Activated naive CD4-positive, alpha-beta T cell (primary cell): ENCODE data around the gene PTPRD.

ENCODE experiments used
- DNase-seq, 4 experiments: peaks; one replicate each; lab custom pipeline; 2025; lab: John Stamatoyannopoulos, UW

The PTPRD gene

GRCh38 chr9:8382777-8383527 is 2229.8 kb downstream of the PTPRD start:
- DNase-seq = no peak

DNA sequence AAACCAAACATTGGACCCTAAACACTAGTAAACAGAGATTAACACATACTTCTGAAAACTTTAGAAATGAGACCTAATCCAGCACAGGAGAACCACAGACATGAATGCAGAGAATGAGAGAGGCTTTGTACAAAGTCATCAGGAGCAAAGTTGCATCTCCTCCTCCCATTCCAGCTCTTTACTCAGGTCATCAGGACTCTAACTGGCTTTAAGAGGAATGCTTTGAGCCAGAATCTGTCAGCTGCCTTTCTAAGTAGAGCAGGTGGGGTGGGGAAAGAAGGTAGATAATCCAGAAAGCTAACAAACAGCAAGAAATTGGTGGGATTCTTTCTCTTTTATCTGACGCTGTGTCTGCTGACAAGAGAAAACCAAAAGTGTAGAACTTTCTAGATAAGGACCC is 2230.5 kb downstream of the PTPRD start:
- DNase-seq = no peak

DNA sequence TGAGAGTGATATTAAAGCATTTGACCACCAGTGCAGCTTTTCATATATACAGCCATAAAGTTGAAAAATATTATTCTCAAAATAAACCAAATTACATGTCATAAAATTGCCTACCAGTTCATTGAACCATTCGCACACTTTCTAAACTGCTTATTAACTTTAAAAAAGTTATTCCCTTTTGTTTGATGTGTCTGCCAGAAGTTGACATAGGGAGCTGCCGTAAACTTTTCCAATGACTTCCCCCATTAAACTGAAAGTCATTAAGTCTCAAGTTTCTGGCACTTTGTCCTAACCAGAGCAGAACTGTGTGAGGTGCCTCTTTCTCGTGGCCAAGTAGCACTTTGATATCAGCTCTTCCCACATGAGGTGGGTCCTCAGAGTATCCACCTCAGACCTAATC is 2231.2 kb downstream of the PTPRD start:
- DNase-seq = no peak

DNA sequence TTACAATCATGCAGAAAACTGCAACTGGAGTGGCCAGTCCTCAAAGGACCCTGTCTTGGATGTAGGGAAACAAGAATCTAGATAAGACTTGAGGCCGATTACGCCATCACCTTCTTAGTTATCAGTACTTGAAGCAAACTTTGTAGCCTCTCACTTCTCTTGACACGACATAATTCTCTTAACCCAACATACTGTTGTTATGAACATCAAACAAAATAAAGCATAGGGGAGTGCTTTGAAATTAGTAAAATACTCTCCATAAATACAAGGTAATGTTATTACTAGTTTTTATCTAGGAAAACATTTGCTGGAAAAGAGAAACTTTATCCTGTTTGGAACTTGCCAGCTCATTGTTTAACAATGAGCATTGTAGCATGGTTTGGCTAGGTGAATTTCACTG is 2238.3 kb downstream of the PTPRD start:
- no peak for DNase-seq

DNA sequence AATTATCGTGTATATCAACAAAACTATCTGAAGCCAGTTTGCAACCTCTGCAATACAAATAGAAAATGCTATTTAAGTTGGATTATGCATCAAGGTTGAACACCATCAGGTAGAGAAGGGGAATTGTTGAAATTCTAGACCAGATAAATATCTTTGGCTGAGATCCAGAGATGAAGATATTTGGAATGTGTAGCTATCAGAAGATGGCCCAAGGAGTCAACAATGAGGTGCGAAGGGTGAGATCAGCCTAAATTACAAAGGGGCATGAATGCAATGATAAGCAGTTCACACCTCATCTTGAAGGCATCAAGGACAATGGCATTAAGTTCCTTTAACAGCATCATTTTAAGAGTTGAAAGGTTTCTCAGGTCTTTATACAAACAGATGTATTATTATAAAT is 2241.1 kb downstream of the PTPRD start:
- no peak for DNase-seq

GRCh38 chr9:8366161-8366926 is 2246.5 kb downstream of the PTPRD start:
- no peak for DNase-seq

- no peak for DNase-seq
Measured at GRCh38 chr9:8365466-8366160, 2247.2 kb downstream of the PTPRD start.

DNA sequence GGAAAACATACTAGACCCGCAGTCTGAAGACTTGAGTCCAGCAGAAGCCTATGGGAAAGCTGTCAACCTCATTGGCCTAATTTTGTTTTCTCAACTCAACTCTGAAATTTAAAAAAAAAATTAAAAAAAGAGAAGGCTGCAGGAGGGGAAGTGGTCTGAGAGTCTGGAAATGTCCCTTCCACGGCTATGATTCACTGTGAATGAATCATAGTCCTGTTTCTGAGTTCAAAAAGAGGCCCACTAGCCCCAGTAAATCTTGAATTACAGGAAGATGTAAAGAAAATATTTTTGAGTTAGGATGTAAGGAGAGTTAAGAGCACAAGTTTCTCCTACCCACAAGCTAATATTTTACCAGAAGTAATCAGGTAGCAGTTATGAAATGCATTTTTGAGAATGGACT is 2247.8 kb downstream of the PTPRD start:
- no peak for DNase-seq

GRCh38 chr9:8364026-8364752 is 2248.6 kb downstream of the PTPRD start:
- no peak for DNase-seq

DNA sequence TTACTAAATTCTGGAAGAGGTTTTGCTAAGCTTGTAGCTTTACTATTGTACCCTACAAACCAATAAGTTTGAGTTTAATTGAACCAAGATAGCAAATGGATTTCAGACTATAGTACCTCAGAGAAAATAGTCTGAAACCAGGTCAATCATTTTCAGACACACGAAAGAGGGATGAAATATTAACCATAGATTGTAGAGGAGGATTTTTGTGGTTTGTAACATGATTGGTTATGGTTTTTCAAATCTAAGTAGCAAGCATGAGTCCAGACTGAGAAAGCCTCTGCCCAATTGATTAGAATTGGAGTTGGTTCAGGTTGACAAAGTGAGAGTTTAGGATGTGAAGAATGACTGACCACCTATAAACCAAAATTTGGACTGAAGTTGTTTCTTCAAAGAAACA is 2250.6 kb downstream of the PTPRD start:
- DNase-seq = no peak

DNA sequence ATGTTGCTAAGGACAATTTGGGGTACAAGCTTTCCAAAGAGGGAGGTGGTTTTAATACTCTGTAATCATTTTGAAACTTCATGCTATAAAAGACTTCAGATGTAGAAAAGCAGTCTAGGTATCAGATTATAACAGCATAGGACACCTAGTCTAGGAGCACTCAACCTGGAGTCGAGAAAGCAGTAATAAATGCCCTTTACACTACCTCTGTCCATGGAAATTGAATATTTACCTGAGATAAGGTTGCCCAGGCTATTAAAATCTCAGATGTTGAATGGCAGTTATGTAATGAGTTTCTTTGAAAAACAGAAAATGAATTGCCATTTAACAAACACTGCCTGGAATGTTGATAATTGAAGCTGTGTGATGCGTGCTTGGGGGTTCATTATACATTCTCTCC is 2251.4 kb downstream of the PTPRD start:
- no peak for DNase-seq

DNA sequence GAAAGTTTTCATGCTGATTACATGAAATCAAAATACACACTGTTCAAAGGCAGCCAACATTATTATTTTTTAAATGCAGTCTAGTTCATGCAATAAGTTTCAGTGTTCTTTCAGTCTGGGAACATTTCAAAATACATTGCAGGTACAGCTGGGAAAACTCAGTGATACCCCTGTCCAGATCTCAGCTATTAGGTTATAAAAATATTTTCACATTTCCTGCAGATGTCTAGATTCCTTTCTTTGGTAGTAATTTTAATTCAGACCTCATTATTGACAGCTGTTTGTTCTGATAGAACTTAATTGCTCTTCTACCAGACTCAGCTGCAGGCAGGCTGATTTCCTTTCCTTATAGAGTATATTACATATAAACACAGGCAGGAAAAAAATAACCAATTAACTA is 2256.4 kb downstream of the PTPRD start:
- DNase-seq = no peak

DNA sequence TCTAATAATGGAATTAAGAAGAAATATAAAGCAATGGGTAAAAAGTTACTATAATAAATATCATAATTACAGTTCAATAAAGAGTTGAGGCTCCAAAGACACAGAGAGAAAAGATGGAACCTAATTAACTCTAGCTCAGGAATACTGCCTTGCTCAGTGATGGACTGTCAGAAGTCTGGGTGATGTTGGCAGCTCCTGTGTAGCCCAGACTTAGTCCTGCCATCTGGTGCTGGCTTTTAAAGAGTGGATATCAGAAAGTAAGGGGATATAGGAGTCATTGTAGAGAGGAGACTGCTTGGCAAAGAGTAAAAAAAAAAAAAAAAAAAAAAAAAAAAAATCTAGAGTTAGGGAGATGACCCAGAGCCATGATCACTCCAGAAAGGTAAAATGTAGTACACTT is 2261.4 kb downstream of the PTPRD start:
- no peak for DNase-seq

DNA sequence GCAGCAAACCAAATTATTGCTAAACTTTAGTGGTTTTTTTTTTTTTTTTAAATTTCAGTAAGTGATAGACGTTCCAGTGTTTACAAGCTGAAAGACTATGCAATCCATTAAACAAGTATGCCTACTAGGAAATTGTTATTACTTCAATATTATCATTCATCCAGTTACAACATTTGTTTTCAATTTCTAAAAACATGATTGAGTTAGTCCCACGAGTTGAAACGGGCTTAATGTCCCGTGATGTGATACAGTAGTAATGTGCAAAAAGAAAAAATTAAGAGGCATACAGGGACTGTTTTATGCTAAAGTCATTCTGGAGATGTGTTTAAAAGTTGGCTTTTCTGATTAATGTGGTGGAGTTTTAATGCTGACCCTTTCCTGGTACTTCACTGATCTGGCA is 2262.9 kb downstream of the PTPRD start:
- DNase-seq = no peak

GRCh38 chr9:8349376-8349775 is 2263.4 kb downstream of the PTPRD start:
- DNase-seq = no peak

GRCh38 chr9:8348756-8349155 is 2264.0 kb downstream of the PTPRD start:
- no peak for DNase-seq

DNA sequence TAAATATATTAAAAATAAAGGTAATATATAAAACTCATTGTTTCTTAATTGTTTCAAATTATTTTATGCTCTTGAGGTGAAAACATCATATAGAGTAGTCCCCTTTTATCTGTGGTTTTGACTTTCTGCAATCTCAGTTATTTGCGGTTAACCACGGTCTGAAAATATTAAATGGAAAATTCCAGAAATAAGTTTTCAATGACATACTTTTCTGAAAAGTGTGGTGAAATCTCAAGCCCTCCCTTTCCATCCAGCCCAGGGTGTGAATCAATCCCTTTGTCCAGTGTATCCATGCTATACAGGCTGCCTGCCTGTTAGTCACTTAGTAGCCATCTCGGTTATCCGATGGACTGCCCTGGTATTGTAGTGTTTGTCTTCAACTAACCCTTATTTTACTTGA is 2266.5 kb downstream of the PTPRD start:
- DNase-seq = no peak

DNA sequence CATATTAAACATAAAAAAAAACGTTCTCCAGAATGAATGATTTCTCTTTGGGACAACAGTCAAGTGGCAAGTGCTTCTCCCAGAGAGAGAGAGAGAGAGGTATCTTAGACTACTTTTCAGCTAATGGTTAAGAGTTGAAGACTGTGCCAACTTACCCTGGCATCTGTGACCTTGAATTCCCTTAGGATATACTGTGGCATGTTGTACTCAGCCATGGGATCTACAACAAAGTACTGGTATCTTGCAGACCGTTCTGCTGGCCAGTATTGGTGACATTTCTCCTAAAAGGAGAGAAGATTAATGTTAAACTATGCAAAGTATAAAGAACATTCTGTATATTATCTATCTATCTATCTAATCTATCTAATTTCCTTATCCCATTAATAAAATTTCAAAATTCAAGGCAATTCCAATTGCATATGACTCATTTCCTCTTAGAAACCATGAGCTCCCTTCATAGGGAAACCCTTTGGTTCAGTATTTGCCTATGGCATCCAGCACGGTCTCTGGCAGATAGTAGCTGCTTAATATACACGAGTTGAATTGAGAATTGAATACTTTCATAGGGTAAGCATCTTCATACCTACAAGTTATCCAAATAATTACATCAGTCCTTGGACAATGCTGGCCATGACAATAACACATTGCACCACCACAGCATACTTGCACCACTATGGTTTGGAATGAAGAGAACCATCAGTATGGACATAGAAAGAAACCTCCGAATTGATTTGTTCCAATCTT is 2273.9 kb downstream of the PTPRD start:
- DNase-seq = no peak

GRCh38 chr9:8337834-8338766 is 2274.7 kb downstream of the PTPRD start:
- no peak for DNase-seq

DNA sequence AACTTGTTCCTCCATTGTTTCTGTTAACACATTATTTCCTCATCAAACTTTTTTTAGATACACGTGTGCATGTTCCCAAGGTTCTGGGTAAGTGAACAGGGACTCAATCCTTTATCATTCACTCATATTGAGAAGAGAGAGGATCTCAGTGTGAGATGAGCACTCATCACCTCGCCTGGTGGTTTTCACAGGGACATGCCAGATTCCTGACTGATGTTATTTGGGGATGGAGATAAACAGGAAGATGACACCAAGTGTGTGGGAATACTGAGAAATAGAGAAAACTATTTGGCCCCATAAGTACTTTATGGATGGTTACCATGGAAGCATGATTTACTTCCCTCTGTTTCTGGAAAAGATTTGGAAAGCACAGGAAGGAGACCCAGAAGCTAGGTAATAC is 2279.9 kb downstream of the PTPRD start:
- DNase-seq = no peak

DNA sequence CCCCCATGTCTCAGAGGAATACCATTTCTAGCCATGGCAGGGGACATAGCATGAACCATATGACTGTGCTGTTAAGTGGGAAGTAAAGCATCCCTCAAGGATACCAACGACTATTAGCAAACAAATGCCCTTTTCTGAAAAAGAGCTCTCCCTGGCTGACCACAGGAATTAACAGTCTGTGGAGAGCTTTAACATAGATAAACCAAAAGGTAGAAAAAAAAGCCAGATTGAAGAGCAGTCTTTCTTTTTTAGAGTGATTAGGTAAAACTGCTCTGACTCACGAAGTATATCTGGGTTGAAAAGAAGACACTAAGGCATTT is 2280.5 kb downstream of the PTPRD start:
- DNase-seq = no peak
